Muscle of back (tissue), 11 donors: Measurements from ENCODE around the gene CCDC69. TPM values are rescaled to one million over a fixed set of nuclear protein-coding genes. Genes with fewer than 3 reads are reported as not detected.

Experiments
- DNase-seq, 3 donors: peaks; one replicate each; pipeline versions ENCODE4 v3.0.0 to v3.0.0-alpha.2; 2013
- polyA plus RNA-seq, 10 donors: library from polyadenylated mRNA; unstranded; fragments of 120-200 nt; gene quantifications; one replicate each; pipeline ENCODE4 v1.2.1, GENCODE V29; 2013; ENCODE audit not compliant: insufficient read length in 10 of 10

CCDC69 gene
- polyA plus RNA-seq, 10 donors, result 30.9 to 101 (median 75.1) TPM

DNA sequence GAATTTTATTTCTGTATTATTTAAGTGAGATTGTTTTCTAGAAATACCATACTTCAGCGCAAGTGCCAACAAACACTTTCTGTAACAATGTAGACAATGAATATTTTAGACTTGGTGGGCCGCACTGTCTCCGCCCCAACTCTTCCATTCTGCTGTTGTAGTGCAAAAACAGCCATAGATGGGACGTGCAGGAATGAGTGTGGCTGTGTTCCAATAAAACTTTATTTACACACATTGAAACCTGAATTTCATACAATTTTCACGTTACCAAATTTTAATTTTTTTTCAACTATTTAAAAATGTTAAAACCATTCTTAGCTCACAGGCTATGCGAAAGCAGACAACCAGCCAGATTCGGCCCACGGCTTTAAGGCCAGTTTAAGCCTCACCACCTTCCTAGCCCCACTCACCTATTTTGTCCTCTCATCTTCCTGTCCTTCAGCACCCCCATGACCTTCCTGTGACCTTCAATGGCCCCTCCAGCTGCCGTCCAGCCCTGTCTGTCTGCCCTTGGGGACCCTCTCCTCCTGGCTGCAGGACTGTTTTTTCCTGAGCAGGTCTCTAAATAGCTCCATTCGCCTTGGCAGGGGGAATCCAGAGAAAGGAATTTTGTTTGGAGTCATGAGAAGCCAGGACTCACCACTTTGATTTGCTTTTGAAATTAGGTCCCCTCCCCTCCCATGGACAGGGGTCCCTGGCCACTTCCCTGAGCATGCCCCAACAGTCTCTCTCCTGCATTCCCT, 55.1 kb downstream of the CCDC69 start:
- no peak for DNase-seq

DNA sequence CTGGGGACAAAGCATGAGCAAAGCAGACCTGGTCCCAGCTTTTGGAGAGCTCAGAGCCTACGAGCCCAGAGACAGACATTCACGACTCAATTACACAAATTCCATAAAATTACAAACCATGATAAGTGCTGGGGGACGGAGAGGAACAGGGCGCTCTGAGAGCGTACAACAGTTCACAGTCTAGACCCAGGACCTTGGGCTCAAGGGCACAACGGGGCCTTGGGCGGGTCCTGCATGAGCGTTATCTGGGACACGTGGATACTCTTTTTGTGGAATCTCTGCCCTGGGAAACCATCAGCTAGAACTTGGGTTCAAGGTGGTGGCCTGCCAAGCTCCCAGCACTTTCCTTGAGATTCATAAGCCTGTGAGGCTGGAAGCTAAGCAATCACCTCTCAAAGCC, 56.9 kb downstream of the CCDC69 start:
- no peak for DNase-seq

DNA sequence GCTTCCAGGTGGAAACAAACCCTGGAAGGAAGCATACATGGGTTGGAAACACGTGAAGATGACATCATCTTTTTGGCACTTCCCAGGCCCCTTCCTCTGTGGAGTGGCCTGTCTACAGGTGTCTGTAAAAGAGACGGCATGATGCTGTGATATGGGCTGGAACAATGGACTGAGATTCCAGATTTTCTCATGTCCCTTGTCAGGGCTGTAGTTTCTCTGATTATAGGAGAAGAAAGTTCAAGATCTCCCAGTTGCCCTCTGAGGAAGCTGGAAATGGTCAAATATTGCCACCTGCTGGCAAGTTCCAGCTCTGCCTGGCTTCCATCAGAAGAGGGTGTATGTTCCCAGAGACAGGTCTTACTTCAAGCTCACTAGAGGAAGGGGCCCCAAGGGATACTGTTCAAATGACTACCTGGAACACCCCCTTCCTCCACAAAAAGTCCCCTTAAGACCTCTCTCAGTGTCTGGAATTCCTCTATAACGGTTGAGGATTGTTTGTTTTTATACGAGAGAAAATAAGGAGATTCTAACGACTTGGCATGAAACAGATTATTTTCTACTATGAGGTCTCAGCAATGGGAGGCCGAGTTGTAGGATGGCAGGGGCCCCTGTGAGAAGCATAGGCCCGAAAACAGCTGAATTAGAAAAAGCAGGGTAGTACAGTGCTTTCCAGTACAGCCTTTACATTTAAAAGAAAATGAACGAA, 59.1 kb downstream of the CCDC69 start:
- peak; percentile 73 to 89 (median 86) for DNase-seq

DNA sequence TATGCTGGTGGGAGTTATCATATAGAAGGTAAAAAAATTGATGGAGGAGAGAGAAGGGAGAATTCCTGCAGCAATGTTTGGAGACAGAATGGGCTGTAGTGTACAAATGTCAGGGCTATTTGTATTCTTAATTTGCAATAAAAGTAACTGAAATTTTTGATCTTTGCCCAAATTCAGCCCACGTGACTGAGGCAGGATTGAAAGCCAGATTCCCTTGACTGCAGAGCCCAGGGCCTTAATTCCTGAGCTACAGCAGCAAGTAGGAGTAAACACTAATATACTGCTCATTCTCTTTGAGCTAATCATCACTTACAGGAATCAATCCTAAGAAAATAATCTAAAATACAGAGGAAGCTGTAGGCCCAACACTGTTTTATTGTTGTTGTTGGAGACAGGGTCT, 61.1 kb downstream of the CCDC69 start:
- no peak for DNase-seq

DNA sequence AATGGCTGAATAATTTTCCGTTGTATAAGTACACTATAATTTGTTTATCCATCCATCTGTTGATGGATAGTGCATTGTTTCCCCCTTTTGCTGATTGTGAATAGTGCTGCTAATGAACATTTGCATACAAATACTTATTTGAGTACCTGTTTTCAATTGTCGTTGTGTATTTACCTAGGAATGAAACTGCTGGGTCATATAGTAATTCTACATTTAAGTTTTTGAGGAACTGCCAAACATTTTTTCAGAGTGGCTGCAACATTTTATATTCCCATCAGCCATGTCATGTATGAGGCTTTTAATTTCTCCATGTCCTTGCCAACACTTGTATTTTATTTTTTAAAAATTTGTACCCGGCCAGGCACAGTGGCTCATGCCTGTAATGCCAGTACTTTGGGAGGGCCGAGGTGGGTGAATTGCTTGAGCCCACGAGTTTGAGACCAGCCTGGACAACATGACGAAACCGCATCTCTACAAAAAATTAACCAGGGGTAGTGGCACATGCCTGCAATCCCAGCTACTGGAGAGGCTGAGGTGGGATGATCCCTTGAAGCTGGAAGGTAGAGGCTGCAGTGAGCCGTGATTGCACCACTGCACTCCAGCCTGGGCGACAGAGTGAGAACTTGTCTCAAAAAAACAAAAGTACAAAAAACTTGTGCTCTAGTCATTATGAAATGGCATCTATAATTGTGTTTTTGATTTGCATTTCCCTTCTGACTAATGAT, 64.1 kb downstream of the CCDC69 start:
- no peak for DNase-seq

DNA sequence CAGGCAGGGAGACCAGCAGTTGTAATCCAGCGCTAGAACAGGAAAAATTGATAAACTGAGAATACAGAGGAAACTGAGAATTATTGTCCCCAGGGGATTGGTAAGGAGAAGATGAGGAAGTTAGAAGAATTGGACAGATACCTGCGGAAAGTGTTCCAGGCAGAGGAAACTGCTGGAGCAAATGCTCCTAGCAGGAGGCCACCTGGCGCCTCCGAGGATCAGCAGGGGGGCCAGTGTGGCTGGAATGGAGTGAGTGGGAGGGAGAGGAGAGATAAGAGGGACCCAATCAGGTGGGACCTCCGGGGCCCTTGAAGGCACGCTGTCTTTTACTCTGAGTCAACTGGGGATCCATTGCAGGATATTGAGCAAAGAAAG, 65.6 kb downstream of the CCDC69 start:
- no peak for DNase-seq

DNA sequence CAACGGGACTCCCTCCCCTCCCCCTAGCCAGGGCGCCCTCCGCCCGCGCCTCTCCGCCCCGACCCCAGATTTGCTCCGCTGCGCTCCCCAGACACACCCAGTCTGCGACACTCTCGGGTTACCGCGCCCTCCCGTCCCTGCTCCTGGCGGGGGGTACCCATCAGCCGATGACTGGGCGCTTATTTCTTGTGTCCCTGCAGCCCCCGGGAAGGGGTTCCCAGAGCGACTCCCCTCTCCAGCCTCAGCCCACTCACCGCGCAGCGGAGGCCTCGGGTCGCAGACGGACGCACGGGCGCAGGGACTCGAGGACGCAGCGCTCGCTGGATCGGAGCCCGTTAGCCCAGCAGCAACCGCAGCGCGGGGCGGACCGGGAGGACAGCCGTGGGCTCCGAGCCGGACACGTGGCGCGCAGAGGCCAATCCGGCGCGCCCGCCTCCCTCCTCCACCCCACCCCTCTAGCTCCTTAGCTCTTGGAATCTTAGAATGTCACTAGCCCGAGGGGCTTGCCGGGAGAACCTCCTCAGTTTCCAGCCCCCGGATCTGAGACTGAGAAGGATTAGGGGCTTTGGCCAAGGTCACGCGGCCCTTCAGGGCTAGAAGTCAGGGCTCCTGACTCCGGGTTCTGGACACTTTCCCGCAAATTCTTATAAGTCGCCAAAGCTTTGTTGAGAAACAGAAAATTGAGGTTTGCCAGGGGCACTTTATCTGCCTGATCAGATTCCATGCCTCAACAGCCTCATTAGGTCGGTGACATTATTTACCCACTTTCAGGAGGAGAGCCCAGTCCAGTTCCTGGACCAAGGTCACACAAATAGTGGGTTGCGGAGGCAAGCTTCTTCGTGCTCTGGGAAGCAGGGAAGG, 66.2 kb downstream of the CCDC69 start, which contains the start of gene ANXA6:
Gene ANXA6, minus strand, starts transcription at position 354 of the 861 bp plus-strand sequence. CDS start 9,878 bp downstream, outside the sequence.
- DNase-seq, result peak; percentile 84 to 96 (median 93)

DNA sequence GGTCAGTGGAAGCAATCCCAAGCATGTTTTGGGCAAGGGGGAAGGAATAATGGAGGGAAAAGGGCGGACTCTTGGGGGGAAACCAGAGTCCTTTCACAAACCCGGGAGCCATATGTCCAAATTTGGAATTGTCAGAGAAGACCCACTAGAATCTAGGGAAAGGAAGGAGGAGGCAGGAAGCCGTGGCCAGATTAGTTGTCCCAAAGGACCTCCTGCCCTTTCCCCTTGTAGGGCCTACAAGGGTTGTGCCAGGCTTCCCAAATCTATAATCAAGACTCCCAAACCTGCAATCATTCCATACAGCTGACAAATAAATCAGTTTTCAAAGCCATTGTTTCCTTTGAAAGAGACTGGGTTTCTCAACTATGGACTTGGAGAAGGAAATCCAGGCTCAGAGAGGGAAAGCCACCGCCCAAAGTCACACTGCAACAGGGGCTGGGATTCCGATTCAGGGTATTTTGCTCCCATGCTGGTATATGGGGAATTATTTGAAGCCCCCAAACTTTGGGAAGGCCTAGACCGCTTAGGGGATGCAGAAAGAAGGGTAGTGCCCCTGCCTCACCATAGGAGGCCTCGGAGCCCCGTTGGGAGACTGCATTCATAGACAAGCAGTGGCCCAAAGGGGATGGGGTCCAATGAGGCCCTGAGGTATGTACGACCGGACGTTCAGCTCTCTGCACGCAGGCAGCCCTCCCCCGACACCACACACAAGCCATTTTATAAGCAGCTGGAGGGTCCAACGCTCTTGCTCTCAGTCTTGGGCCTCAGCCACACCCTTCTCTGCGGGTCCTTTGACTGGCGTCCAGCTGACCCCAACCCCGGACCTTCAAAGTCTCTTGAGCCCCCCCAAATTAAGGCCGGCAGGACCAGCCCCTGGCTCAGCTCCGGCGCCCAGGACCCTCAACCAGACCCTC, 67.1 kb downstream of the CCDC69 start:
- peak in 2 of 3 donors; percentile 27 to 66 for DNase-seq

DNA sequence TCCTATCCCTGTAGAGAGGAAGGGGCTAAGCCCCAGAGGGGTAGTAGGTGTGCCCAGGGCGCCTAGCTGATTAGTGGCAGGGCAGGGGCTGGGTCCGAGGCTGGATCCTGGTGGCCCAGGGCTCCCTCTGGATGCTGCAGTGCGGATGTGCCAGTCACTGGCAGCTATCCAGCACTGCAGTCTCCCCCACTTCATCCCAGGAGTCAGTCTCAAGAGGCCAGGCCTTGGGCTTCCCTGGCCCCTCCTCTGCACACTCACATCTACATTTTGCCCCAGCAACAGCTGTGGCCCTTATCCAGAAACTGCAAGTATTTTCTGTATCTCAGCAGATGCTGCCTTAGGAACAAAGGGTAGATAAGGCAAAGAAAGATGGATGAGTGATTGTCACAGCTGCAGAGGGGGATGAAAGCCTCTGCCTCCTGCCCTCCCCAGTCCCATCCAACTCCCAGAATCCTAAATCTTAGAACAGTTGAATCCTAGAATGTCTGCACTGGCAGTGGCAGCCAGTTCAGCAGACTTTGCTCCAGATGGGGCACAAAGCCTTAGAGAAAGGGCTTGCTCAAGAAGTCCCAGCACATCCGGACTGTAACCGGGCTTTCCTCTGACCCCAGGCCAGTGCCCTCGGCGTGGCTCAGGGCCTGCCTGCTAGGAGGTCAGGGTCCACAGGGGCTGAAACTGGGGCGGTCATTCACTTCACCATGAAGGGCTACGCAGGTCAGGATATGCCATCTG, 68.0 kb downstream of the CCDC69 start:
- DNase-seq, result peak; percentile 49 to 78 (median 55)

DNA sequence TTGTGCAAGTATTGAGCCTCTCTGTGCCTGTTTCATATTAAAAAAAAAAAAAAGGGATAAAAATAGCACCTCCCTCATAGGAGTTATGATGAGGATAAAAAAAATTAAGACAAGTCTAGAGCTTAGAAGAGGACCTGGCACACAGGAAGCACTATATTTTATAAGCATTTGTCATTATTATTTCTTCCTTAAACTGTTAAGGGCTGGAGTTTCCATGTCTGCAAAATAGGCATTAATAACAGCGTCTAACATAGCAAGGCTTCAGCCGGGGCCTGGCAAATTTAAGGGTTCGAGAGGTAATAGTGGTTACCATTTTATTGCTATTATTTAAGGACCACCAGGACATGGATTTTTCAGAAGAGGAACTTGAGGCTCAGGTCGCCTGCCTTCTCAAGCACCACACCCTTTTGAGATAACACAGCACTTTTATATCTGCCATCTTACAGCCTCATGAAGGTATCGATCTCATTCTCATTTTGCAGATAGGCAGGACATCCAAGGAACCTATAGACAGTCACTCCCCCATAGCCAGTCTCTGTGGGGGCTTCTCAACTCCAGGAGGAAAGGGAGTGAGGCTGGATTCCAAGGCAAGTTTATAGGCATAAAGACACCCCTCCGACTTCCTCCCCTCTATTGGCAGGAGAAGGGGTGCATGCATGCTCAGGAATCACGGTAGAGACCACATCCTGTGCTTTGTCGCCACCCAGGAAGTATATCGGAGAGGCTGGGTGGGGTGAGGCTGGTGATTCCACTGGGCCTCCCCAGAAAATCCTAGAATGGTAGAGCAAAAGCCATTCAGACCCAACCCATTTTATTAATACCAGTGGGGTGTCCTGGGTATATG, 68.7 kb downstream of the CCDC69 start:
- DNase-seq, result peak in 1 of 3 donors; percentile 21

DNA sequence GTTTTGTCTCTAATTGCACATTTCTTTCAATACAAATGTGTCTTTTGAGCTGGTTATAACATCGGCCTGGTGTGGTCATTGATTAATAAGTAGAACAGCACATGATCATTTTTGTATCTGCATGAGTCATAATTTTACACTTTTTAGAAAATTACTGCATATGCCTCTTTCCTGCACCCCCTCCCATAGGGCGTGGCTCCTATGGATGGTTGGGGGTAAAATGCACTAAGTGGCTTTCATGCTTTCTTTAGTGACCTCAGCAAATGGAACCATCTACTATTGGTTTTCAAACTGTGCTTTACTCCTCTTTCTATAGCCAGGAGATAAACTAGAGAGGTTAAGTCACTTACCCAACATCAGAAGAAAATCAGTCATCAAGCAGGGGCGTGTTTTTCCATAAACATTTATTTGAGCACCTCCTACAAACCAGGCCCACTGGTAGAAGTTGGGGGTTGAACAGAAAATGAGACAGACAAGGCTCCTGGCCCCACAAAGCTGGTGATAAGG, 70.1 kb downstream of the CCDC69 start:
- DNase-seq, result no peak

DNA sequence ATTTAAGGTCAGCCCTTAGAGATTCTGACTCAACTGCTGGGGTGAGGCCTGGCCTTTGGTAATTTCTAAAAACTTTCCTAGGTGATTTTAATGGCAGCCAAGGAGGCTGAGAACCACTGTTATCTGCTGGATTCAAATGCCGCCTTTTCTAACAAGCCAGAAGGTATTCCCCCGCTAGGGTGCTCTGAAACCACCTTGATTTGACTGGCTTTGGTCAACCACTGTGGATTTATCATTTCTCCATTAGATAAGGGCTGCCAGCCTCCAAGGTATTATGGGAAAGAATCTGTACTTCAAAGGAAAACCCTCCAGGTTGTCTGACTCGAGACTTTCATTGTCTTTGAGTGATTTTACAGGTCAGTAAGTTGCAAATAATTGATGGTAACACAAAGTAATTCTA, 70.6 kb downstream of the CCDC69 start:
- DNase-seq, result no peak

DNA sequence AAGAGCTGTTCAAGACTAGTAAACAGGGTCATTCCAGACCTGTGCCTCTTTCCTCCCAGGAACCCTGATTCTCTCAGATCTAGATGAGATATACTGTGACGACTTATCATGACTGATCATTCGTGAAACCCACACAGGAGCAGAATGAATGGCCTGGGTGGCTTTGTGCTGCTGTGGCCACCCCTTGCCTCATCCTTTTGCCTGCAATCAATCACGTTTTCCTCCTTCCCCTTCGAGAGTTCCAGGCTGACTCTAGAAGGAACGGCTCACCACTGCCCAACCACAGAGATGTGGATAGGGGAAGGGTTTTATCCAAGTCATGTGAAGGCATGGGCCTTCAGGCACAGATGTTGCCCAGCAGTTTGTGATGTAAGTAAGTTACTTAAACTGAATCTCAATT, 72.1 kb downstream of the CCDC69 start:
- peak in 2 of 3 donors; percentile 27 to 54 for DNase-seq

DNA sequence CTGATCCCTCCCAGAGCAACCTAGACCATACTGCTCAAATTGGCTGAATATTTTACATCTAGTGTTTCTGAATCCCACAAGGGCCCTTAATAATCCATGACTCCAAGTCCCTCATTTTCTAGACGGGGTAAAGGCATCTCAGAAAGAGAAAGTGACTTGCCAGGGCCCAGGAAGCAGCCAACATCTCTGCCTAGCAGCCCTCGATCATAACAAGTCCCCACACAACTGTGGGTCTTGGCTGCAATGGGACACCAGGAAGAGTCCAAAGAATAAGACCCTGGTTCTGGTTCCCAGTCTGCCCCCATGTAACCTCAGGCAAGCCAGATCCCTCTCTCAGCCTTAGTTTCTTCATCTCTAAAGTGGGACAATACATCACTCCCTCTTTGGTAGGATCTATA, 72.6 kb downstream of the CCDC69 start:
- no peak for DNase-seq

DNA sequence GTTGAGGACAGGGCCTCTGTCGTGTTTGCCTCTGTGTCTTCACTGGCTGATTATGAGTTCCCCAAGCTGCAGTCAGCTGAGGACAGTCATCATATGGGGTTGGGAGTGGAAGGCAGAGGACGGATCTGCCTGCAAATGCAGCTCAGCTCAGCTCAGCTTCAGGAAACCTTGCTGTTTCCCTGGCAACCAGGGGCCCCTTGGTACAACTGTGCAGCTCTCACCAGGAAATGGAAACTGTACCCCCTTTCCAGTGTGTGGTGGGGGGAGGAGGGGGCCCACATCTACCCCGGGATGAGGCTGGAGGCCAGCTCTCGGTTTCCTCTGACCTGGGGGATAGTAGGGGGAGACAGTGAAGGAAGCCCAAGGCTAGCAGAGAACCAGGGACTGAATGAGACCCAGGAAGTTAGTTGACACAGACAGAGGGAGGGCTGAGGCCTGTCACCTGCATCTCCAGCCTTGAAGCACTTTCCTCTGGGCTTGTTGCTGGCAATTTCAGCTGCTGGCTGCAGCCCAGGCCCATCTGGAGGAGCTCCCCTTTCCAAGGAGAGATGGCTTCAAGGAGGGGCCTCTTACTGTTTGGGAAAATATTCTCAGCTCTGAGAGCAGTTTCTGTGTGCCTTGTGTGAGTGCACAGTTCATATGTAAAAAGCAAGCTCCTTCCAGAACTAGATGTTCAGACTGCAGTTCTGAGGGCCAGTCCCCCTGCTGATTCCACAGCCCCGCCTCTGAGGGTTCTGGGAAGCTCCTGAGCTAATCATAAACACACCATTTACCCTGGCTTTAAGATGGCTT, 73.2 kb downstream of the CCDC69 start:
- peak; percentile 59 to 94 (median 87) for DNase-seq

DNA sequence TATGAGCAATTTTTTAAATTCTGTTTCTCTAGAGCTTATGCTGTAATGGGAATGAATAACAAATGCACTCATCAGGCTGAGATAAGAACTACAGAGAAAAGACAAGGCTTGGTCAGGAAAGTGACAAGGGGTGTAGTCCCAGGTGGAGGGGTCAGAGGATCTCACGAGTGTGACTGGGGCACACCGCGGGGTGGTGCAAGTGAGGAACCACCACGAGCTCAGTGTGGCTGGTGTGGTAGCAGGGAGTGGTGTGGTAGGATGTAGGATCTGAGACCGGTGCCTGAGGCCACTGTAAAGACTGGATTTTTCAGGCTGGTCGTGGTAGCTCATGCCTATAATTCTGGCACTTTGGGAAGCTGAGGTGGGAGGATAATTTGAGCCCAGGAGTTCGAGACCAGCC, 75.3 kb downstream of the CCDC69 start:
- no peak for DNase-seq

DNA sequence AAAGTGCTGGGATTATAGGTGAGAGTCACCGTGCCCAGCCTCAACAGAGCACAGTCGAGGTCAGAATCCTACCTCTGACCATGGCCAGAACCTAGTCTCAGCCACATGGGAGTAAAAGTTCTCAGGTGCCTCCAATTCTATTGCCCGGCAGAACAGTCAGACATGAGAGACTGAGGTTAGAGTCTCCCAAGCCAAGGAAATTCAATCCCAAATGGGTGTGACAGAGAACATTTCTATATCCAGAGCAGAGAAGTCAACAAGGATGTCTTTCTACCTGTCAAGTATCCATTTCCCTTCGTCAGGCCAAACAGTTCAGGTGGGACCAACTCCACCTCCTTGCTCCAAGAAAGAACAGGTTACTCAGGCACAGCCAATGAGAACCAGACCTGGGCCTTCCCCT, 76.9 kb downstream of the CCDC69 start:
- DNase-seq, result no peak

DNA sequence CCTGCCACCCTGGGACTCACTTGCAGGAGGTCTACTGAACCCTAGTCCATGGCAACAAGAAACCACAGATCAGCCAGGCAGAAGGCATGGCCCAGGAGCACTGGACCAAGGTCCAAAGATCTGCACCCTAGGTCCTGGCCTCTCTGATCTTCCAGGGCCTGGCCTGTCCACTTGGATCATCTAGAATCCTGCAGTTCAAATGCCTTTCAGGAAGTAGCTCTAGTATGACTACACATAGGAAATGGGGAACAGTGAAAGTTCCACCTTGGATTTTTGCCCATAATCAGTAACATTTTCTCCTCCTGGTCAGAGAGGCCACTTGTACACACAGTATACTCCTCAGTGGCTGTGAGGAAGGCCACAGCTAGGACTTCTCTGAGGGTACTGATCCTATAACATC, 77.8 kb downstream of the CCDC69 start:
- no peak for DNase-seq
